Activated naive CD4-positive, alpha-beta T cell treated with anti-CD3 and anti-CD28 coated beads, Interleukin-2, amount 10 ng/mL, durations not matched to agents 7 days and 5 days (primary cell): Measurements from ENCODE around the gene HES2.

ENCODE experiments used
- CTCF ChIA-PET: fragments of 350-600 bp; sonication (Branson Sonifier 250); formaldehyde crosslinking; loops from one replicate; lab custom pipeline; 2021; ENCODE audit warnings: antibody characterized with exemption; lab: Charles Lee
- DNase-seq: peaks from one replicate; pipeline ENCODE4 v3.0.0-alpha.2; 2020
- H3K27ac Mint-ChIP-seq: one replicate; pipeline ENCODE4 v1.8.0; 2021; ENCODE audit warnings: mild to moderate bottlenecking, moderate library complexity, mixed read lengths
- H3K27me3 Mint-ChIP-seq: one replicate; pipeline ENCODE4 v1.8.0; 2021; ENCODE audit warnings: mild to moderate bottlenecking, mixed read lengths
- H3K36me3 Mint-ChIP-seq: one replicate; pipeline ENCODE4 v1.8.0; 2021; ENCODE audit warnings: mixed read lengths
- H3K4me1 Mint-ChIP-seq: one replicate; pipeline ENCODE4 v1.8.0; 2021; ENCODE audit warnings: mixed read lengths
- H3K4me3 Mint-ChIP-seq: one replicate; pipeline ENCODE4 v1.8.0; 2021; ENCODE audit warnings: mild to moderate bottlenecking, moderate library complexity, mixed read lengths
- H3K9me3 Mint-ChIP-seq: one replicate; pipeline ENCODE4 v1.8.0; 2021; ENCODE audit warnings: mixed read lengths

Gene HES2

GRCh38 chr1:6424619-6425593 lies 5.2 kb upstream of the HES2 start, which contains the start of gene ESPN:
ESPN (plus strand) TSS chr1:6424776; CDS start chr1:6424956, 180 bp downstream.
- Mint-ChIP-seq H3K36me3 (no peaks in the 10 kb centered on the region), H3K27me3 (peaks cover 97% of the 10 kb centered on the region), H3K4me1 (peaks cover 22% of the 10 kb centered on the region), H3K27ac (no peak within 1 kb of the TSS), H3K4me3 (peak within 1 kb of the TSS; percentile 41), H3K9me3 (no peaks in the 10 kb centered on the region)
- no peak for DNase-seq
- CTCF ChIA-PET = interaction anchor here (1.2 to 2.6 kb wide), 2 partner anchors 14 to 178 kb away, joined by 4 to 26 read pairs; no protein-coding TSS in a partner anchor

- no peak overlapping the region for H3K27ac Mint-ChIP-seq
- H3K4me1 Mint-ChIP-seq = peaks cover 24% of the 10 kb centered on the region
- CTCF ChIA-PET = interaction anchor here (0.7 to 5.6 kb wide), 11 partner anchors 9 to 177 kb away, joined by 3 to 78 read pairs (median 7); no protein-coding TSS in a partner anchor
- peaks cover 97% of the 10 kb centered on the region for H3K27me3 Mint-ChIP-seq
- peak overlapping the region; percentile 41 for H3K4me3 Mint-ChIP-seq
- no peaks in the 10 kb centered on the region for H3K36me3 Mint-ChIP-seq
- H3K9me3 Mint-ChIP-seq = no peaks in the 10 kb centered on the region
- no peak for DNase-seq
Measured at GRCh38 chr1:6424000-6424565, 4.4 kb upstream of the HES2 start.

GRCh38 chr1:6423321-6423999 lies 3.7 kb upstream of the HES2 start:
- no peak overlapping the region for H3K27ac Mint-ChIP-seq
- CTCF ChIA-PET = interaction anchor here (0.7 to 5.6 kb wide), 20 partner anchors 9 to 223 kb away, joined by 3 to 78 read pairs (median 3); partner anchors contain the start of gene ACOT7
- no peaks in the 10 kb centered on the region for H3K36me3 Mint-ChIP-seq
- peak; percentile 81 for DNase-seq
- H3K27me3 Mint-ChIP-seq = peaks cover 97% of the 10 kb centered on the region
- peaks cover 24% of the 10 kb centered on the region for H3K4me1 Mint-ChIP-seq
- no peaks in the 10 kb centered on the region for H3K9me3 Mint-ChIP-seq
- H3K4me3 Mint-ChIP-seq = no peak overlapping the region

GRCh38 chr1:6421266-6421665 lies 1.5 kb upstream of the HES2 start:
- Mint-ChIP-seq H3K27me3 (peaks cover 97% of the 10 kb centered on the region), H3K4me1 (peaks cover 24% of the 10 kb centered on the region), H3K9me3 (no peaks in the 10 kb centered on the region), H3K27ac (no peak overlapping the region), H3K36me3 (no peaks in the 10 kb centered on the region), H3K4me3 (no peak overlapping the region)
- CTCF ChIA-PET = interaction anchor here (1.2 to 5.6 kb wide), 8 partner anchors 9 to 179 kb away, joined by 3 to 78 read pairs (median 12); no protein-coding TSS in a partner anchor
- no peak for DNase-seq

- H3K36me3 Mint-ChIP-seq = no peaks in the 10 kb centered on the region
- no peaks in the 10 kb centered on the region for H3K9me3 Mint-ChIP-seq
- peaks cover 97% of the 10 kb centered on the region for H3K27me3 Mint-ChIP-seq
- peaks cover 26% of the 10 kb centered on the region for H3K4me1 Mint-ChIP-seq
- CTCF ChIA-PET = interaction anchor here (1.2 to 5.6 kb wide), 6 partner anchors 10 to 173 kb away, joined by 3 to 78 read pairs (median 6); no protein-coding TSS in a partner anchor
- DNase-seq = peak; percentile 41
- H3K4me3 Mint-ChIP-seq = no peak overlapping the region
- no peak overlapping the region for H3K27ac Mint-ChIP-seq
Measured at GRCh38 chr1:6420454-6421042, 829 bp upstream of the HES2 start.

- no peak overlapping the region for H3K4me3 Mint-ChIP-seq
- CTCF ChIA-PET = interaction anchor here (0.8 to 5.6 kb wide), 7 partner anchors 9 to 172 kb away, joined by 3 to 78 read pairs (median 4); no protein-coding TSS in a partner anchor
- peak; percentile 42 for DNase-seq
- H3K4me1 Mint-ChIP-seq = peaks cover 32% of the 10 kb centered on the region
- H3K27ac Mint-ChIP-seq = no peak overlapping the region
- no peaks in the 10 kb centered on the region for H3K36me3 Mint-ChIP-seq
- no peaks in the 10 kb centered on the region for H3K9me3 Mint-ChIP-seq
- peaks cover 100% of the 10 kb centered on the region for H3K27me3 Mint-ChIP-seq
Measured at GRCh38 chr1:6419397-6419803, 319 bp downstream of the HES2 start.

GRCh38 chr1:6418668-6419396 lies 887 bp downstream of the HES2 start:
- no peak overlapping the region for H3K27ac Mint-ChIP-seq
- H3K27me3 Mint-ChIP-seq = peaks cover 100% of the 10 kb centered on the region
- no peak for DNase-seq
- no peaks in the 10 kb centered on the region for H3K36me3 Mint-ChIP-seq
- H3K9me3 Mint-ChIP-seq = no peaks in the 10 kb centered on the region
- H3K4me1 Mint-ChIP-seq = peaks cover 31% of the 10 kb centered on the region
- CTCF ChIA-PET = interaction anchor here (0.8 to 5.6 kb wide), 7 partner anchors 8 to 171 kb away, joined by 3 to 78 read pairs (median 4); no protein-coding TSS in a partner anchor
- peak overlapping the region; percentile 40 for H3K4me3 Mint-ChIP-seq

GRCh38 chr1:6417961-6418667 lies 1.6 kb downstream of the HES2 start:
- no peaks in the 10 kb centered on the region for H3K36me3 Mint-ChIP-seq
- CTCF ChIA-PET = interaction anchor here (1.2 kb wide), 1 partner anchor 20 kb away, joined by 5 read pairs; no protein-coding TSS in a partner anchor

GRCh38 chr1:6416906-6417305 lies 2.8 kb downstream of the HES2 start:
- Mint-ChIP-seq H3K4me1 (peaks cover 28% of the 10 kb centered on the region), H3K36me3 (no peaks in the 10 kb centered on the region), H3K9me3 (no peaks in the 10 kb centered on the region), H3K4me3 (no peak overlapping the region), H3K27me3 (peaks cover 99% of the 10 kb centered on the region), H3K27ac (no peak overlapping the region)
- no peak for DNase-seq
- CTCF ChIA-PET = interaction anchor here (0.6 to 1.5 kb wide), 2 partner anchors 22 to 228 kb away, joined by 3 to 4 read pairs; no protein-coding TSS in a partner anchor

More at GRCh38 chr1:6417961-6418667, 1.6 kb downstream of the HES2 start:
- peaks cover 100% of the 10 kb centered on the region for H3K27me3 Mint-ChIP-seq
- H3K27ac Mint-ChIP-seq = no peak overlapping the region
- H3K9me3 Mint-ChIP-seq = no peaks in the 10 kb centered on the region
- no peak overlapping the region for H3K4me3 Mint-ChIP-seq
- peaks cover 28% of the 10 kb centered on the region for H3K4me1 Mint-ChIP-seq
- DNase-seq = no peak

- CTCF ChIA-PET = interaction anchor here (1.5 kb wide), 1 partner anchor 23 kb away, joined by 4 read pairs; no protein-coding TSS in a partner anchor
- DNase-seq = no peak
- no peaks in the 10 kb centered on the region for H3K36me3 Mint-ChIP-seq
Measured at GRCh38 chr1:6416295-6416656, 3.4 kb downstream of the HES2 start.

GRCh38 chr1:6414881-6415626 lies 4.7 kb downstream of the HES2 start:
- CTCF ChIA-PET = interaction anchor here (0.6 to 2.7 kb wide), 10 partner anchors 8 to 352 kb away, joined by 3 to 13 read pairs (median 4); no protein-coding TSS in a partner anchor
- peaks cover 14% of the 10 kb centered on the region for H3K4me1 Mint-ChIP-seq
- H3K27me3 Mint-ChIP-seq = peaks cover 94% of the 10 kb centered on the region
- no peaks in the 10 kb centered on the region for H3K9me3 Mint-ChIP-seq
- H3K4me3 Mint-ChIP-seq = no peak overlapping the region
- no peaks in the 10 kb centered on the region for H3K36me3 Mint-ChIP-seq
- no peak overlapping the region for H3K27ac Mint-ChIP-seq
- DNase-seq = no peak

More at GRCh38 chr1:6416295-6416656, 3.4 kb downstream of the HES2 start:
- Mint-ChIP-seq H3K27me3 (peaks cover 98% of the 10 kb centered on the region), H3K4me3 (no peak overlapping the region), H3K4me1 (peaks cover 21% of the 10 kb centered on the region), H3K27ac (no peak overlapping the region), H3K9me3 (no peaks in the 10 kb centered on the region)
